Heart left ventricle (tissue), 16 donors: ENCODE results near the gene OVOL2. TPM values are rescaled to one million over a fixed set of nuclear protein-coding genes. Genes with fewer than 3 reads are reported as not detected.
"Not testable (repeated sequence)": the region's sequence is repeated elsewhere in the genome, so short reads cannot be mapped to it uniquely, and the experiment has no call there.

Experiments
- ATAC-seq, 4 donors: fragments of 200-7000 bp; cut with Tn5 transposase; one replicate each; pipeline ENCODE4 v1.9.1; 2020 to 2022; ENCODE audit warnings: moderate library complexity in 4 of 4, mild to moderate bottlenecking in 3 of 4, moderate number of reproducible peaks in 1 of 4
- DNase-seq, 5 donors: peaks; one replicate each; pipeline ENCODE4 v3.0.0-alpha.2; 2020
- H3K27ac ChIP-seq, 12 donors: fragments of 200-600 bp; sonication (generic) in 4 of 12; one replicate each; pipeline versions ENCODE4 v1.5.0 to v1.8.0; 2016 to 2022; ENCODE audit warnings: mild to moderate bottlenecking in 2 of 12
- H3K27me3 ChIP-seq, 9 donors: fragments of 200-600 bp; sonication (generic) in 2 of 9; one replicate each; pipeline versions ENCODE4 v1.5.1 to v1.8.0; 2016 to 2022; ENCODE audit warnings: mild to moderate bottlenecking in 3 of 9
- H3K36me3 ChIP-seq, 9 donors: fragments of 200-600 bp; sonication (generic) in 2 of 9; one replicate each; pipeline versions ENCODE4 v1.5.0 to v1.8.0; 2018 to 2022; ENCODE audit warnings: mild to moderate bottlenecking in 2 of 9
- H3K4me1 ChIP-seq, 12 donors: fragments of 200-600 bp; sonication (generic) in 4 of 12; one replicate each; pipeline versions ENCODE4 v1.5.0 to v1.8.0; 2016 to 2022; ENCODE audit warnings: mild to moderate bottlenecking in 3 of 12
- H3K4me3 ChIP-seq, 12 donors: fragments of 200-600 bp; sonication (generic) in 4 of 12; one replicate each; pipeline versions ENCODE4 v1.5.0 to v1.8.0; 2017 to 2022; ENCODE audit warnings: mild to moderate bottlenecking in 9 of 12, moderate library complexity in 4 of 12
- H3K9me3 ChIP-seq, 12 donors: fragments of 200-600 bp; sonication (generic) in 4 of 12; one replicate each; pipeline versions ENCODE4 v1.5.0 to v1.8.0; 2016 to 2022; ENCODE audit warnings: mild to moderate bottlenecking in 1 of 12
- POLR2A ChIP-seq, 2 donors: fragments of 450-650 bp; IDR thresholded peaks; one replicate each; pipeline ENCODE4 v1.6.1; 2017; ENCODE audit warnings: antibody characterized with exemption in 2 of 2, mild to moderate bottlenecking in 2 of 2, moderate library complexity in 2 of 2
- WGBS, 4 donors: extraction: QIAGEN DNeasy Blood & Tissue Kit in 2 of 4; methylation state at CpG; one replicate each; pipeline versions ENCODE4 v1.1.5 to v1.1.7; 2013 to 2018; 5-methylcytosine and 5-hydroxymethylcytosine counted together
- intact Hi-C, 10 donors: fragments of 100-400 bp; cut with DNase I; formaldehyde crosslinking; loops; one replicate each; pipeline versions ENCODE4 v1.11.1 to v1.14.2; 2022
- polyA plus RNA-seq, 2 donors: library from polyadenylated mRNA; stranded (reverse); fragments of 200-250 nt; gene quantifications; one replicate each; pipeline ENCODE4 v1.2.3, GENCODE V29; 2013
- total RNA-seq, 9 donors: library from RNA; depleted of rRNA in 2 of 9; stranded (reverse); fragments of >200 nt in 2 of 9; fragmentation: NEBNext Ultra II Directional in 3 of 9; extraction: Animal tissue kit (Norgen Biotek cat#: 25700) in 3 of 9; gene quantifications; one replicate each; pipeline versions ENCODE4 v1.1.0 to v1.2.4, GENCODE V29; 2016 to 2023
- TF ChIP-seq, protein P1 (sequence below), 12 donors: fragments of 200-600 bp; sonication (generic) in 4 of 12; IDR thresholded peaks; one replicate each; pipeline versions ENCODE4 v1.5.0 to v1.8.0; 2018 to 2022; ENCODE audit warnings: antibody characterized with exemption in 12 of 12, mild to moderate bottlenecking in 5 of 12
- donor health status: ischemic (EF 13 %, LVEDD 7.1; RV severe dilation, severe dysfunction).
- donor health status: healthy with polysubstance abuse.
- donor health status: DM: no; HTN: yes; CAD: no.
- donor health status: DM: no; HTN: no; CAD: no.
- donor health status: ischemic (EF 25% LVEDD 6.9; RV normal size, moderate dysfunction).
- donor health status: ischemic (EF 25% LVEDD 5.7; RV mildly dilated, moderate dysfunction).
- donor health status: healthy.
- donor health status: DM: yes; HTN: yes; CAD: no.
- donor health status: ischemic (EF 35%, LVEDD 5.7; RV mildly dilated, moderate dysfunction).
- donor health status: nonischemic (EF 11% LVEDD 7.7; RV severe dilation, severe dysfunction).
- donor health status: DM: yes; HTN: yes; CAD: no.
- donor health status: PGD.
- donor health status: ischemic (EF 29% LVEDD 5.4; RV normal size, mild dysfunction).
- donor health status: nonischemic (EF 23%, LVEDD 6.1; RV moderate dilation, normal function).

Gene OVOL2
- total and polyA plus RNA-seq, 11 donors = not detected

DNA sequence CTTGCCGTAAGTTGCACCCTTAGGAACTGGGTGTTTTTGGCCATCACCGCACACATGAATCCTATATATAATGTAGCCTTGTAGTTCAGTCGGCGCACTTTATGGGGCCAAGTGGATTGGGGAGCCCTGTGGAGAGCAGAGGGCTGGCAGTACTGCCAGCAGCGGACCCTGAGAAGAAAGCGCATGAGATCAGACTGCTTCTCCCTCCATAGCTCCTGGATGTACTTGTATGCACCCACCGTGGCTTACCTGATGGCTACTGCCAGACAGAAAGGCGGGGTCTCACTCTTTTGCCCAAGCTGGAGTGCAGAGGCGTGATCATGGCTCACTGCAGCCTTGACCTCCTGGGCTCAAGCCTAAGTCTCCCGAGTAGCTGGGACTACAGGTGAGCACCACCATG, 32.8 kb upstream of the OVOL2 start:
- H3K4me1 ChIP-seq = no peaks in the 10 kb centered on the region
- no peak for TF ChIP-seq POLR2A (IDR thresholded peaks at IDR 0.05)
- TF ChIP-seq, protein P1, sequence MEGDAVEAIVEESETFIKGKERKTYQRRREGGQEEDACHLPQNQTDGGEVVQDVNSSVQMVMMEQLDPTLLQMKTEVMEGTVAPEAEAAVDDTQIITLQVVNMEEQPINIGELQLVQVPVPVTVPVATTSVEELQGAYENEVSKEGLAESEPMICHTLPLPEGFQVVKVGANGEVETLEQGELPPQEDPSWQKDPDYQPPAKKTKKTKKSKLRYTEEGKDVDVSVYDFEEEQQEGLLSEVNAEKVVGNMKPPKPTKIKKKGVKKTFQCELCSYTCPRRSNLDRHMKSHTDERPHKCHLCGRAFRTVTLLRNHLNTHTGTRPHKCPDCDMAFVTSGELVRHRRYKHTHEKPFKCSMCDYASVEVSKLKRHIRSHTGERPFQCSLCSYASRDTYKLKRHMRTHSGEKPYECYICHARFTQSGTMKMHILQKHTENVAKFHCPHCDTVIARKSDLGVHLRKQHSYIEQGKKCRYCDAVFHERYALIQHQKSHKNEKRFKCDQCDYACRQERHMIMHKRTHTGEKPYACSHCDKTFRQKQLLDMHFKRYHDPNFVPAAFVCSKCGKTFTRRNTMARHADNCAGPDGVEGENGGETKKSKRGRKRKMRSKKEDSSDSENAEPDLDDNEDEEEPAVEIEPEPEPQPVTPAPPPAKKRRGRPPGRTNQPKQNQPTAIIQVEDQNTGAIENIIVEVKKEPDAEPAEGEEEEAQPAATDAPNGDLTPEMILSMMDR (IDR thresholded peaks at IDR 0.05) = no peak
- peaks cover 0 to 37% (median 3%) of the 10 kb centered on the region in 9 donors for H3K27me3 ChIP-seq
- intact Hi-C loops = no loop called here
- H3K9me3 ChIP-seq = no peaks in the 10 kb centered on the region
- no peaks in the 10 kb centered on the region for H3K36me3 ChIP-seq
- H3K4me3 ChIP-seq = no peak overlapping the region
- WGBS, 4 donors = 84 to 92% (median 90%) methylated on average over 10 of the region's 10 CpGs
- ATAC-seq (no peak), DNase-seq (no peak)
- no peak overlapping the region for H3K27ac ChIP-seq

DNA sequence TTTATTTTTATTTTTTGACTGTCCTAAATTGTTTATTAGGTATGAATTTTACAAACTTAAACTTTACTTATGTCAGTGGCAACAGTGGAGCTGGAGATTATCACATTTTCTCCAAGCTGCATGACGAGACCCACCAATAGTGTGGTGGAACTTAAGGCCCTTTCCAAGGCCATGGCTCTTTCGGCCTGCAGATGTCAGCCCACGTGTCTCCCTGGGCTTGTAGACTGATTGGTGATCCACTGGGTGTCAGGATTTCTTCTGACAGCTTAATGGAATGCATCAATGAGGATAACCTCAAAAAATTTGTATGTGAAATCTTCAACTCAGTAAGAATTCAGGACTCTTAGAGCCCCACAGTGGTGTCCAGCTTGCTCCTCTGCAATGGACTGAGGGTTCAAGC, 32.3 kb upstream of the OVOL2 start:
- Histone ChIP-seq H3K4me3 (no peak overlapping the region), H3K27ac (no peak overlapping the region), H3K36me3 (no peaks in the 10 kb centered on the region), H3K27me3 (peaks cover 0 to 36% (median 3%) of the 10 kb centered on the region in 9 donors), H3K4me1 (no peaks in the 10 kb centered on the region), H3K9me3 (no peaks in the 10 kb centered on the region)
- intact Hi-C loops = no loop called here
- ATAC-seq = no peak
- TF ChIP-seq, protein P1 (IDR thresholded peaks at IDR 0.05) = no peak
- TF ChIP-seq POLR2A (IDR thresholded peaks at IDR 0.05) = no peak
- 26 to 43% (median 35%) methylated on average over 3 of the region's 3 CpGs for WGBS, 4 donors
- no peak for DNase-seq

DNA sequence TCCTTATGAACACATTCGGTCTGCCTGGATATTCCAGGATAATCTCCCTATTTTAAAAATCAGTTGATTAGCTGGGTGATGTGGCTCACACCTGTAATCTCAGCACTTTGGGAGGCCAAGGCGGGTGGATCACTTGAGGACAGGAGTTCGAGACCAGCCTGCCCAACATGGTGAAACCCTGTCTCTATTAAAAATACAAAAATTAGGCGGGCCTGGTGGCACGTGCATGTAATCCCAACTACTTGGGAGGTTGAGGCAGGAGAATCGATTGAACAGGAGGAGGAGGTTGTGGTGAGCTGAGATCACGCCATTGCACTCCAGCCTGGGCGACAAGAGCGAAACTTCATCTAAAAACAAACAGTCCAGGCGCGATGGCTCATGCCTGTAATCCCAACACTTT, 31.1 kb upstream of the OVOL2 start:
- H3K9me3 ChIP-seq, H3K27ac ChIP-seq, H3K4me3 ChIP-seq, ATAC-seq, H3K36me3 ChIP-seq, intact Hi-C loops, H3K4me1 ChIP-seq, DNase-seq: not testable (repeated sequence)
- peaks cover 0 to 28% (median 3%) of the 10 kb centered on the region in 9 donors for H3K27me3 ChIP-seq
- WGBS, 4 donors = 86 to 94% (median 91%) methylated on average over 11 of the region's 11 CpGs

DNA sequence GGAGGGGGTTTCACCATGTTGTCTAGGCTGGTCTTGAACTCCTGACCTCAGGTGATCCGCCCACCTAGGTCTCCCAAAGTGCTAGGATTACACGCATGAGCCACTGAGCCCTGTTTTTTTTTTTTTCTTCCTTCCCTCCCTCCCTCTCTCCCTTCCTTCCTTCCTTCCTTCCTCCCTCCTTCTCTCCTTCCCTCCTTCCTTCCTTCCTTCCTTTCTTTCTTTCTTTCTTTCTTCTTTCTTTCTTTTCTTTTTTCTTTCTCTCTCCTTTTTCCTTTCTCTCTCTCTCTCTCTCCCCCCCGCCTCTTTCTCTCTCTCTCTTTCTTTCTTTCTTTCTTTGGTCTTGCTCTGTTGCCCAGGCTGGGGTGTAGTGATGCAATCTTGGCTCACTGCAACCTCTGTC, 30.6 kb upstream of the OVOL2 start:
- H3K27me3 ChIP-seq = peaks cover 0 to 25% (median 3%) of the 10 kb centered on the region in 9 donors
- DNase-seq, H3K9me3 ChIP-seq, H3K4me1 ChIP-seq, H3K4me3 ChIP-seq, ATAC-seq, H3K27ac ChIP-seq, H3K36me3 ChIP-seq, intact Hi-C loops: not testable (repeated sequence)
- WGBS, 4 donors = 69 to 82% (median 77%) methylated on average over 3 of the region's 3 CpGs

DNA sequence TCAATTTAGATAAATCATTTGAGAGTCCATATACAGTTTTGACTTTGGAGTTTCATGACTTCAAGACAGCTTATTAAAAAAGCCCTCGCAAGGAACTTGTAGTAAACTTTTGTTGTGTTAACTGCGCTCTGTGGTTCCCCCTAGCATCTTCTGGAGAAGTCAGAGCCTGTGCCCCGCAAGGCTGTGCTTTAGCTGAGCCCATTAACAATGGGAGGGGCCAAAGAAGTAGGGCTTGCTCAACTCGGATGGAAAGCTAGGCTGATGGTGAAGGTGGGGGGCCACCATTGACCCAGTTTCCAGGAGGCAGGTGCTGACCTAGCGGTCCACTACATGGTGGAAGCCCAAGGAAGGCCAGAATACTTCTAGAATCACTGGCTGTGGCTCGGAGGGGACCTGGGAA, 29.3 kb upstream of the OVOL2 start:
- WGBS, 4 donors = 44 to 64% (median 53%) methylated on average over 6 of the region's 6 CpGs
- H3K4me3 ChIP-seq = no peak overlapping the region
- H3K4me1 ChIP-seq = no peaks in the 10 kb centered on the region
- TF ChIP-seq POLR2A (IDR thresholded peaks at IDR 0.05) = no peak
- TF ChIP-seq, protein P1 (IDR thresholded peaks at IDR 0.05) = no peak
- no peak overlapping the region for H3K27ac ChIP-seq
- H3K36me3 ChIP-seq = no peaks in the 10 kb centered on the region
- DNase-seq (no peak), ATAC-seq (no peak)
- no peaks in the 10 kb centered on the region for H3K9me3 ChIP-seq
- intact Hi-C loops = no loop called here
- H3K27me3 ChIP-seq = peaks cover 0 to 15% (median 0%) of the 10 kb centered on the region in 9 donors

DNA sequence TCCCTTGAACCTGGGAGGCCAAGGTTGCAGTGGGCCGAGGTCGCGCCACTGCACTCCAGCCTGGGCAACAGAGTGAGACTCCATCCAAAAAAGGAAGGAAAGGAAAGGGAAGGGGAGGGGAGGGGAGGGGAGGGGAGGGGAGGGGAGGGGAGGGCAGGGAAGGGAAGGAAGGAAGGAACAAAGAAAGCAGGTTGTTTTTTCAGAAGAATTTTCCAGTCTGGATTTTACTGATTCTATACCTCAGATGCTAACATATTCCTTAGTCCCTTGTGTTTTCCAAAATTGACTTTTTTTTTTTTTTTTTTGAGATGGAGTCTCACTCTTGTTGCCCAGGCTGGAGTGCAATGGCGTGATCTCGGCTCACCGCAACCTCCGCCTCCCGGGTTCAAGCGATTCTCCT, 23.1 kb upstream of the OVOL2 start:
- H3K27me3 ChIP-seq, H3K4me1 ChIP-seq, ATAC-seq, intact Hi-C loops, H3K4me3 ChIP-seq, H3K27ac ChIP-seq, DNase-seq, H3K9me3 ChIP-seq, H3K36me3 ChIP-seq: not testable (repeated sequence)
- 89 to 93% (median 91%) methylated on average over 9 of the region's 9 CpGs for WGBS, 4 donors
